Panc1 (cell line): ENCODE data around the gene CHST9.
"Not testable (repeated sequence)": the region's sequence is repeated elsewhere in the genome, so short reads cannot be mapped to it uniquely, and the experiment has no call there.

Experiments used
- POLR2AphosphoS5 ChIP-seq: IDR thresholded peaks from 2 replicates; pipeline ENCODE4 v1.6.1; 2012; ENCODE audit warnings: mild to moderate bottlenecking, low read depth, low read length, moderate library complexity
- REST ChIP-seq, 2 experiments: IDR thresholded peaks; 2 replicates each; pipeline ENCODE4 v1.6.1; 2011 to 2012; ENCODE audit warnings: low read depth in 2 of 2, control low read depth in 1 of 2, low read length in 1 of 2, mild to moderate bottlenecking in 1 of 2, moderate library complexity in 1 of 2; ENCODE audit not compliant: insufficient read depth in 1 of 2
- TF ChIP-seq, protein P1 (sequence below): fragments of 450-650 bp; IDR thresholded peaks from 2 replicates; pipeline ENCODE4 v1.5.1; 2017; ENCODE audit warnings: mild to moderate bottlenecking

DNA sequence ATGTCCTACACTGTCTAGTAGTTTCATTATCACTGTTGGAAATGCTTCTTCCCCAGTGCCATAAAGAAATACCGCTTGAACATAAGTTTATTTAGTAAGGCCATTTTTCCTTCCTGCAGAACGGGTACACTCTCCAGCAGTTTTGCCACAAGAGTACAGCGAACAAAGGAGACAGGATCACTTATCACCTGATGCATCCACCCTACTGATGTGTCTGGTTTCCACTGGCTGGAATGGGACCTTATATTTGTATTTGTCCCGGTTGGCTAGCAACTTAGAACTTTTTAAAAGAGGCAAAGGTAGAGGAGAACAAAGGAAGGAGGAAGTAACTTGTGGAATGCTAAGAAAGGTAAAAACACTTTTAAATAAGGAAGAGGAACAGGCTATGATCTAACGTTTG lies 46.1 kb upstream of the CHST9 start:
- TF ChIP-seq, protein P1, sequence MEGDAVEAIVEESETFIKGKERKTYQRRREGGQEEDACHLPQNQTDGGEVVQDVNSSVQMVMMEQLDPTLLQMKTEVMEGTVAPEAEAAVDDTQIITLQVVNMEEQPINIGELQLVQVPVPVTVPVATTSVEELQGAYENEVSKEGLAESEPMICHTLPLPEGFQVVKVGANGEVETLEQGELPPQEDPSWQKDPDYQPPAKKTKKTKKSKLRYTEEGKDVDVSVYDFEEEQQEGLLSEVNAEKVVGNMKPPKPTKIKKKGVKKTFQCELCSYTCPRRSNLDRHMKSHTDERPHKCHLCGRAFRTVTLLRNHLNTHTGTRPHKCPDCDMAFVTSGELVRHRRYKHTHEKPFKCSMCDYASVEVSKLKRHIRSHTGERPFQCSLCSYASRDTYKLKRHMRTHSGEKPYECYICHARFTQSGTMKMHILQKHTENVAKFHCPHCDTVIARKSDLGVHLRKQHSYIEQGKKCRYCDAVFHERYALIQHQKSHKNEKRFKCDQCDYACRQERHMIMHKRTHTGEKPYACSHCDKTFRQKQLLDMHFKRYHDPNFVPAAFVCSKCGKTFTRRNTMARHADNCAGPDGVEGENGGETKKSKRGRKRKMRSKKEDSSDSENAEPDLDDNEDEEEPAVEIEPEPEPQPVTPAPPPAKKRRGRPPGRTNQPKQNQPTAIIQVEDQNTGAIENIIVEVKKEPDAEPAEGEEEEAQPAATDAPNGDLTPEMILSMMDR = not testable (repeated sequence)
- not testable (repeated sequence) for TF ChIP-seq REST (IDR thresholded peaks at IDR 0.05; ENCODE audit: insufficient read depth in 1 of 2, low read depth in 2 of 2, low read length in 1 of 2); POLR2AphosphoS5
